GM12872 (cell line): ENCODE data around the gene SP9.

Source experiments
- CTCF ChIP-seq: IDR thresholded peaks from 3 replicates; pipeline ENCODE4 v1.5.1; 2011; ENCODE audit warnings: low read depth, mild to moderate bottlenecking, low read length, moderate library complexity; ENCODE audit not compliant: insufficient read depth

Gene SP9

DNA sequence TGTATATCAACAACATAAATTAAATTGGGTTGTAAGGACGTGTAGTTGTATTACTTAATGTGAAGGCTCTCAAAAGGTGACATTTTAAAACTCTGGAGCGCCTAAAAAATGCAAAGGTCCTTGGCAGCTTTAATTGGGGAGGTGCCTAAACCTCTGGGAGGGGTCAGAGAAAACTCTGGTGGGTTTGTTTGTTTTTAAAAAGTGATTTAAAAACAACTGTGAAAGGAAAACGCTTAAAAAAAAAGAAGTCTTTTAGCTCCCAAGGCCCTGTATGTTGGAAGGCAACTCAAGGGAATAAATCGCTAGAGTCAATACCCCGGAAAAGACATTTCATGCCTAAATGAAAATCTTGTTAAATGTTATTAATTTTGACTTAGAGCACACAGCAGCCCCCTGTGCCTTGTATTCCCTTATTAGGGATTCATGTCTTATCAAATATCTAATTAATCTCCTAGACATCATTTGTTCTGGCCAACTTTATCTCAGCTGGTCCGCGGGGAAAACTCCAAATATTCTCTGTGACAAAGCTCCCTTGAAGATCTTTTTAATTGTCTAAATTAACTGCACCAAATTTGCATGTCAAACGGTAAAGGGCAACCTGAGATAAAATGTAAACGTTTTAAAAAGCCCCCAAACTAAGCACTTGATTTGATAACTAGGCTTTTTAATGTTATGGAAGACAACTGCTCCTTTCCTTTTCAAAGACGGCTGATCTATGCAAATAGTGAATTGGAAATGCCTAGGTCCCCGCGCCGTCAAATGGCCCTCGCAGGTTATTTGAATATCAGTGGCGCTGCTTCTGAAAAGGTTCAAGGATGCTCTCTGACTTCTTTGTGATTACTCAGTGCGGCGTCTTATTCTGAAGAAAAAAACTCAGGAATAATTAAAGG is 4.2 kb downstream of the SP9 start:
- TF ChIP-seq CTCF: no peak

- TF ChIP-seq CTCF: no peak
These were observed 5.0 kb downstream of the SP9 start for GRCh38 chr2:174339561-174340399.

DNA sequence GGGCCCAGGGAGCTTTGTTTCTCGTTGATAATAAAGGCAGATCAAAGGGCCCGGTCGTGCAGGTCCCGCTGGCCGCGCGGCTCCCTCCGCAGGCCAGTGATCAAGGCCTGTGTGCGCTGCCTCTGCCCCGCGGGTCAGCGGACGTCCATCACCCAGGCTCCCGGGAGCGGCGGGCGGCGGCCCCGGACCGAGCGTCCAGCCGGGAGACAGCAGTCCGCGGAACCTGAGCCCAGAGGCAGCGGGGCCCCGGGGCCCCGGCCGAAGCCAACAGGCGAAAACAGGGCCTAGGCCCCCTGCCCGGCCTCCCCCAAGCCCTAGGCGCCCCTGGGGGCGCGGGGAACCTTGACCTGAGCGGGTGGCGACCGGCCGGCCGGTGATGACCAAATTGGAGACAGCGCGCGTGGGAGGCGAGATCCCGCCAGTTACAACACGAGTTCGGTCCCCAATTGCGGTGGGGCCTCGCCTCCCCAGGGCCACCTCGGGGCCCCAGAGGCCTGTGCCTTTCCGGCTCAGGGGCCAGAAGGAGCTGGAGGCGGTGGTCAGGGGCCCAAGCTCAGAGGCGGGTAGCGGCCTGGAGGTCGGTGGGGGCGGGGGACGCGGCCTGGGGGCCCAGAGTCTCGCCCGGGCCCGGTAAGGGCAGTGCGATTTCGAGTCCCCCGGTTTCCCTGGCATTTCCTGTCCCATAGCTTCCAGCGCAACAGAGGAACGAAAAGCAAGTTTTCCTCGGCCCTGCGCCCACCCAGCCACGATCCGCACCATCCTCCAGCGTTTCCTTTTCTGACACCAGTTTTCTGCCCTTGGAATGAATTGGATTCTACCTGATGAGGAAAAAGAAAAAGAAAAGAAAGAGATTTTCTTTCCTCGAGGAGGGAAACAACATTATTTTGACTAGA is 5.9 kb downstream of the SP9 start:
- no peak for TF ChIP-seq CTCF

- TF ChIP-seq CTCF: peak; percentile 95
These were observed 6.7 kb downstream of the SP9 start for GRCh38 chr2:174341293-174341994.

- TF ChIP-seq CTCF: no peak
These were observed 7.4 kb downstream of the SP9 start for GRCh38 chr2:174341995-174342685.

DNA sequence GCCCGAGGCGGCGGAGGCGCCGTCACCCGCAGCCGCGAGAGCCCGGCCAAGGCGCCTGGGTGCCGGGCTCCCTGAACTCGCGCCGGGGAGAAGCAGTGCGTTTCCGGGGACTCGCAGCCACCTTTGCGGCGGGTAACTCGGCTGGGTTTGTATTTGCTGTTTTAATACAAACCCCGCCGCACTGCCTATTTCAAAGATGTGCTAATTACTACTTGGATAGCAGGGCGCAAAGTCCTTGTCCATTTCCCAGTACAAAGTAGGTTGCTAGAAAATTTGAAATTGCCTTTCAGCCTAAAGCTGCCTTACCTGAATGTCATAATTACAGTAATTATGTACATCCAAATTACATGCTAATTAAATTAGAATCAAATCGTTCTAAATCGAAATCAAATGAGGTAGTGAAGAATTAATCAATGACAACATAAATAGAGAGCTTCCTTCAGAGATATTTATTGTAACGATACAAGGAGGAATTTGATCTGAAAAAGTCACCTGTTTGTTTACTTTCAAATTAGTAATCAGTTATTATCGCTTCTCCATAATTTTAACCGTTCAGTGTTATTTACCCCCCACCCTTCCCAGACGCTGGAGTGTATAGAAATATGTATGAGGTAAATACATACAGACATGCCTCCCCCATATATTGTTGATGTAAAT is 8.1 kb downstream of the SP9 start:
- TF ChIP-seq CTCF: no peak
